ENCODE data around the gene VENTX. TPM values are rescaled to one million over a fixed set of nuclear protein-coding genes. Genes with fewer than 3 reads are reported as not detected.

VENTX gene
- total and polyA plus RNA-seq, 2 donors = 0.09 to 1.5 TPM

- WGBS = 96% methylated on average over 36 of the region's 36 CpGs
- H3K27me3 ChIP-seq (ENCODE audit: control insufficient read depth in 2 of 2, insufficient read depth in 1 of 2, low read length in 1 of 2) = no peaks in the 10 kb centered on the region
- no peaks in the 10 kb centered on the region for H3K9me3 ChIP-seq (ENCODE audit: control insufficient read depth in 2 of 2, insufficient read depth in 1 of 2, low read length in 1 of 2)
- no peak overlapping the region for H3K4me3 ChIP-seq (ENCODE audit: low read length in 2 of 2)
- no peaks in the 10 kb centered on the region for H3K36me3 ChIP-seq (ENCODE audit: control insufficient read depth in 2 of 2, insufficient read depth in 2 of 2, low read length in 1 of 2)
- no peaks in the 10 kb centered on the region for H3K4me1 ChIP-seq (ENCODE audit: control insufficient read depth in 2 of 2, insufficient read depth in 2 of 2, low read length in 2 of 2)
- H3K27ac ChIP-seq (ENCODE audit: low read depth in 1 of 2, low read length in 1 of 2) = no peak overlapping the region
- DNase-seq (ENCODE audit: low read depth in 6 of 9, low spot score in 9 of 9) = no peak
Measured at GRCh38 chr10:133207041-133207600, 30.5 kb upstream of the VENTX start.

GRCh38 chr10:133207627-133208026 is 30.0 kb upstream of the VENTX start:
- DNase-seq (ENCODE audit: low read depth in 6 of 9, low spot score in 9 of 9) = no peak
- WGBS = 93% methylated on average over 17 of the region's 17 CpGs
- H3K4me3 ChIP-seq (ENCODE audit: low read length in 2 of 2) = no peak overlapping the region
- no peaks in the 10 kb centered on the region for H3K9me3 ChIP-seq (ENCODE audit: control insufficient read depth in 2 of 2, insufficient read depth in 1 of 2, low read length in 1 of 2)
- H3K27me3 ChIP-seq (ENCODE audit: control insufficient read depth in 2 of 2, insufficient read depth in 1 of 2, low read length in 1 of 2) = no peaks in the 10 kb centered on the region
- no peaks in the 10 kb centered on the region for H3K36me3 ChIP-seq (ENCODE audit: control insufficient read depth in 2 of 2, insufficient read depth in 2 of 2, low read length in 1 of 2)
- H3K4me1 ChIP-seq (ENCODE audit: control insufficient read depth in 2 of 2, insufficient read depth in 2 of 2, low read length in 2 of 2) = no peaks in the 10 kb centered on the region
- H3K27ac ChIP-seq (ENCODE audit: low read depth in 1 of 2, low read length in 1 of 2) = no peak overlapping the region

DNA sequence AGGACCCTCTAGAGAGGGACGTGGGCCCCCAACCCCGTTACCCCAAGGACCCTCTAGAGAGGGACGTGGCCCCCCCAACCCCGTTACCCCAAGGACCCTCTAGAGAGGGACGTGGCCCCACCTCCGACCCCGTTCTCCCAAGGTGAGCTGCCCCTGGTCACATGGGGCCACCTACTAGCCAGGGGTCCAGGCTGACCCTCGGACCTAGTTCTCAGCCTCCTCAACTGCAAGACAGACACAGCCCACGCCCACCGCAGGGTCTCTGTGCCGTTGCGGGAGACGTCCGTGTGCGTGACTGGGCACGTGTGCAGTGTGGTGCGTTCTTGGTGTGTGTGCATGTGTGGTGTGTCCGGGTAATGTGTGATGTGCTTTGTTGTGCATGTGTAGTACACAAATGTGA is 29.2 kb upstream of the VENTX start:
- Histone ChIP-seq H3K4me1 (ENCODE audit: control insufficient read depth in 2 of 2, insufficient read depth in 2 of 2, low read length in 2 of 2) (no peaks in the 10 kb centered on the region), H3K27me3 (ENCODE audit: control insufficient read depth in 2 of 2, insufficient read depth in 1 of 2, low read length in 1 of 2) (no peaks in the 10 kb centered on the region), H3K36me3 (ENCODE audit: control insufficient read depth in 2 of 2, insufficient read depth in 2 of 2, low read length in 1 of 2) (no peaks in the 10 kb centered on the region), H3K9me3 (ENCODE audit: control insufficient read depth in 2 of 2, insufficient read depth in 1 of 2, low read length in 1 of 2) (no peaks in the 10 kb centered on the region), H3K4me3 (ENCODE audit: low read length in 2 of 2) (no peak overlapping the region), H3K27ac (ENCODE audit: low read depth in 1 of 2, low read length in 1 of 2) (no peak overlapping the region)
- 94% methylated on average over 18 of the region's 18 CpGs for WGBS
- DNase-seq (ENCODE audit: low read depth in 6 of 9, low spot score in 9 of 9) = no peak

DNA sequence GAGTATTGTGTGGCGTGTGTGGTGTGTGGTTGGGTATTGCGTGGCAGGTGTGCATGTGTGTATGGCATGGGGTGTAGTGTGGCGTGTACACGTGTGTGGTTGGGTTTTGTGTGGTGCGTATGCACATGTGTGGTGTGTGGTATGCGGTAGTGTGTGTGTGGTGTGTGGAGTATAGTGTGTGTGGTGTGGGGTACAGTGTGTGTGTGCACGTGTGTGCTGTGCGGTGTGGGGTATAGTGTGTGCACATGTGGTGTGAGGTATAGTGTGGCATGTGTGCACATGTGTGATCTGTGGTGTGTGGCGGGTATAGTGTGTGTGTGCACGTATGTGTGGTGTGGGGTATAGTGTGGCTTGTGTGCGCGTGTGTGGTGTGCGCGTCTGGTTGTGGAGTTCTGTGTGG is 28.5 kb upstream of the VENTX start:
- Histone ChIP-seq H3K4me3 (ENCODE audit: low read length in 2 of 2) (no peak overlapping the region), H3K36me3 (ENCODE audit: control insufficient read depth in 2 of 2, insufficient read depth in 2 of 2, low read length in 1 of 2) (no peaks in the 10 kb centered on the region), H3K27ac (ENCODE audit: low read depth in 1 of 2, low read length in 1 of 2) (no peak overlapping the region), H3K9me3 (ENCODE audit: control insufficient read depth in 2 of 2, insufficient read depth in 1 of 2, low read length in 1 of 2) (no peaks in the 10 kb centered on the region), H3K27me3 (ENCODE audit: control insufficient read depth in 2 of 2, insufficient read depth in 1 of 2, low read length in 1 of 2) (no peaks in the 10 kb centered on the region), H3K4me1 (ENCODE audit: control insufficient read depth in 2 of 2, insufficient read depth in 2 of 2, low read length in 2 of 2) (no peaks in the 10 kb centered on the region)
- DNase-seq (ENCODE audit: low read depth in 6 of 9, low spot score in 9 of 9) = no peak
- WGBS = 98% methylated on average over 14 of the region's 14 CpGs

DNA sequence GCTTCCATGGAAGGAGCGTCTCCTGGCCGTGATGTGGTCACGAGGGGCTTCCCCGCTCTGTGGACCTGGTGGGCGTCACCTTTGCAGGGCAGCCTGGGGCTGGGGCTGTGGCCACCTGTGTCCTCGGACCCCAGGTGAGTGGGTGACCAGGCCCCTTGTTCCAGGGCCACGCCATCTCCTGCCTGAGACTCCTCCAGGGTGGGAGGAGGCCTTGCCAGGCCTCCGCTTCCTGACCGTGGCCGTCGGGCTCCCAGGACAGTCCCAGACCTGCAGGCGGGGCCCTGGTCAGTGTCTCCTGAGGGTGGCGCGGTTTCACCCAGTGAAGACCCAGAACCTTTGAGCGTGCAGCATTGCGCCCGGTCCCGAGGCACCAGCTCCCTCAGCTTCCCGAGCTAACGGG is 28.0 kb upstream of the VENTX start:
- H3K4me3 ChIP-seq (ENCODE audit: low read length in 2 of 2) = no peak overlapping the region
- no peak for DNase-seq (ENCODE audit: low read depth in 6 of 9, low spot score in 9 of 9)
- no peaks in the 10 kb centered on the region for H3K9me3 ChIP-seq (ENCODE audit: control insufficient read depth in 2 of 2, insufficient read depth in 1 of 2, low read length in 1 of 2)
- H3K27me3 ChIP-seq (ENCODE audit: control insufficient read depth in 2 of 2, insufficient read depth in 1 of 2, low read length in 1 of 2) = no peaks in the 10 kb centered on the region
- H3K4me1 ChIP-seq (ENCODE audit: control insufficient read depth in 2 of 2, insufficient read depth in 2 of 2, low read length in 2 of 2) = no peaks in the 10 kb centered on the region
- H3K36me3 ChIP-seq (ENCODE audit: control insufficient read depth in 2 of 2, insufficient read depth in 2 of 2, low read length in 1 of 2) = no peaks in the 10 kb centered on the region
- no peak overlapping the region for H3K27ac ChIP-seq (ENCODE audit: low read depth in 1 of 2, low read length in 1 of 2)
- WGBS = 92% methylated on average over 20 of the region's 20 CpGs

GRCh38 chr10:133210398-133211140 is 27.1 kb upstream of the VENTX start:
- no peaks in the 10 kb centered on the region for H3K4me1 ChIP-seq (ENCODE audit: control insufficient read depth in 2 of 2, insufficient read depth in 2 of 2, low read length in 2 of 2)
- WGBS = 53% methylated on average over 27 of the region's 27 CpGs
- DNase-seq (ENCODE audit: low read depth in 6 of 9, low spot score in 9 of 9) = no peak

DNA sequence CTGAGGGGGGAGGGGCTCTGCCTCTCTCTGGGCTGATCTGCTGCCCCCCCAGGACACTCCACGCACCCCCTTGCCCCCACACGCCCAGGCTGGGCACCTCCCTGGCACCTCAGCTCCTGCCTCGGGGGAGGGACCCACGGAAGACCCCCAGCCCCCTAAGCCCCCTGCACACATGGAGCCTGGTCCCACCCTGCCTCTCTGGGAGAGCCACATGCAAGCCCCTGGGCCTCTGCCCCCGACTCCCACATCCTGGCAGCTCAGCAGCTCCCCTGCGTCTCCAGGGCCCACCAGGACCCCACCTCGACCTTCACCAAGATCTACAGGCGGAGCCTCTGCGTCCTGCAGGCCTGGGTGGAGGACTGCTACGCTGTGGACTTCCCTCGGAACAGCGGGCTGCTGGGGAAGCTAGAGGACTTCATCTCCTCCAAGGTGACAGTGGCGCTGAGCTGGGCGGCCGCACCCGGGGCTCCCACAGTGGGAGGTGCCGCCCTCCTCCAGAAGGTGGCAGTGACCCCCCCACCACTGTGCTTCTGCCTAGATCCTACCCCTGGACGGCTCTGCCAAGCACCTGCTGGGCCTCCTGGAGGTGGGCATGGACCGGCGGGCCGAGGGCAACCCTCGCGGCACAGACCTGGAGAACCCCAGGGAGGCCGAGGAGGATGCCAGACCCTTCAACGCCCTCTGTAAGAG is 26.4 kb upstream of the VENTX start:
- Histone ChIP-seq H3K36me3 (ENCODE audit: control insufficient read depth in 2 of 2, insufficient read depth in 2 of 2, low read length in 1 of 2) (no peaks in the 10 kb centered on the region), H3K4me3 (ENCODE audit: low read length in 2 of 2) (no peak overlapping the region), H3K4me1 (ENCODE audit: control insufficient read depth in 2 of 2, insufficient read depth in 2 of 2, low read length in 2 of 2) (no peaks in the 10 kb centered on the region), H3K9me3 (ENCODE audit: control insufficient read depth in 2 of 2, insufficient read depth in 1 of 2, low read length in 1 of 2) (no peaks in the 10 kb centered on the region), H3K27ac (ENCODE audit: low read depth in 1 of 2, low read length in 1 of 2) (no peak overlapping the region), H3K27me3 (ENCODE audit: control insufficient read depth in 2 of 2, insufficient read depth in 1 of 2, low read length in 1 of 2) (no peaks in the 10 kb centered on the region)
- no peak for DNase-seq (ENCODE audit: low read depth in 6 of 9, low spot score in 9 of 9)
- WGBS = 90% methylated on average over 25 of the region's 25 CpGs

More at GRCh38 chr10:133210398-133211140, 27.1 kb upstream of the VENTX start:
- Histone ChIP-seq H3K27ac (ENCODE audit: low read depth in 1 of 2, low read length in 1 of 2) (no peak overlapping the region), H3K27me3 (ENCODE audit: control insufficient read depth in 2 of 2, insufficient read depth in 1 of 2, low read length in 1 of 2) (no peaks in the 10 kb centered on the region), H3K4me3 (ENCODE audit: low read length in 2 of 2) (no peak overlapping the region), H3K36me3 (ENCODE audit: control insufficient read depth in 2 of 2, insufficient read depth in 2 of 2, low read length in 1 of 2) (no peaks in the 10 kb centered on the region), H3K9me3 (ENCODE audit: control insufficient read depth in 2 of 2, insufficient read depth in 1 of 2, low read length in 1 of 2) (no peaks in the 10 kb centered on the region)

GRCh38 chr10:133211959-133212852 is 25.4 kb upstream of the VENTX start:
- Histone ChIP-seq H3K36me3 (ENCODE audit: control insufficient read depth in 2 of 2, insufficient read depth in 2 of 2, low read length in 1 of 2) (no peaks in the 10 kb centered on the region), H3K4me3 (ENCODE audit: low read length in 2 of 2) (no peak overlapping the region), H3K9me3 (ENCODE audit: control insufficient read depth in 2 of 2, insufficient read depth in 1 of 2, low read length in 1 of 2) (peaks cover 0 to 2% of the 10 kb centered on the region in 2 donors), H3K4me1 (ENCODE audit: control insufficient read depth in 2 of 2, insufficient read depth in 2 of 2, low read length in 2 of 2) (no peaks in the 10 kb centered on the region), H3K27me3 (ENCODE audit: control insufficient read depth in 2 of 2, insufficient read depth in 1 of 2, low read length in 1 of 2) (no peaks in the 10 kb centered on the region), H3K27ac (ENCODE audit: low read depth in 1 of 2, low read length in 1 of 2) (no peak overlapping the region)
- no peak for DNase-seq (ENCODE audit: low read depth in 6 of 9, low spot score in 9 of 9)
- WGBS = 91% methylated on average over 34 of the region's 34 CpGs
